GM20000 (cell line): ENCODE data around the gene CELSR1.
"Not testable (repeated sequence)": the region's sequence is repeated elsewhere in the genome, so short reads cannot be mapped to it uniquely, and the experiment has no call there.

Experiments
- DNase-seq: peaks from one replicate; pipeline ENCODE4 v3.0.0; 2012; ENCODE audit warnings: low spot score
- CTCF ChIP-seq: IDR thresholded peaks from 2 replicates; pipeline ENCODE4 v1.5.1; 2012; ENCODE audit warnings: mild to moderate bottlenecking, control low read depth; ENCODE audit errors: extremely low read depth, missing control alignments

The CELSR1 gene

GRCh38 chr22:46507451-46508425 is 29.7 kb downstream of the CELSR1 start:
- no peak for TF ChIP-seq CTCF
- no peak for DNase-seq

- DNase-seq = no peak
- no peak for TF ChIP-seq CTCF
Measured at GRCh38 chr22:46504584-46504983, 32.8 kb downstream of the CELSR1 start.

GRCh38 chr22:46502440-46503175 is 34.8 kb downstream of the CELSR1 start:
- DNase-seq = no peak
- no peak for TF ChIP-seq CTCF

- no peak for DNase-seq
- TF ChIP-seq CTCF = no peak
Measured at GRCh38 chr22:46501701-46502100, 35.7 kb downstream of the CELSR1 start.

- DNase-seq = not testable (repeated sequence)
Measured at GRCh38 chr22:46501265-46501664, 36.2 kb downstream of the CELSR1 start.

GRCh38 chr22:46500201-46500600 is 37.2 kb downstream of the CELSR1 start:
- DNase-seq = no peak
- no peak for TF ChIP-seq CTCF

GRCh38 chr22:46499805-46500189 is 37.6 kb downstream of the CELSR1 start:
- TF ChIP-seq CTCF = no peak
- no peak for DNase-seq
